Ectodermal cell (in vitro differentiated cells): ENCODE results near the gene CUL1.

Experiments used
- H3K27ac ChIP-seq: 2 replicates; pipeline ENCODE4 v1.7.0; 2013; ENCODE audit warnings: mild to moderate bottlenecking, low read depth, low read length; ENCODE audit not compliant: insufficient read depth, poor library complexity, severe bottlenecking
- H3K27me3 ChIP-seq: 2 replicates; pipeline ENCODE4 v1.7.0; 2013; ENCODE audit warnings: mild to moderate bottlenecking, low read length; ENCODE audit not compliant: insufficient read depth, control insufficient read depth, poor library complexity, severe bottlenecking
- H3K36me3 ChIP-seq: one replicate; pipeline ENCODE4 v1.7.0; 2013; ENCODE audit warnings: low read length; ENCODE audit not compliant: control insufficient read depth, insufficient read depth
- H3K4me1 ChIP-seq: one replicate; pipeline ENCODE4 v1.7.0; 2013; ENCODE audit warnings: low read length; ENCODE audit not compliant: control insufficient read depth, insufficient read depth
- H3K4me3 ChIP-seq: 2 replicates; pipeline ENCODE4 v1.7.0; 2013; ENCODE audit warnings: low read depth, low read length, control low read depth; ENCODE audit not compliant: insufficient read depth
- H3K9me3 ChIP-seq: 2 replicates; pipeline ENCODE4 v1.7.0; 2013; ENCODE audit warnings: mild to moderate bottlenecking, low read length, moderate library complexity; ENCODE audit not compliant: control insufficient read depth
- WGBS, 2 experiments: methylation state at CpG; one replicate each; pipeline ENCODE4 v1.1.7; 2013; ENCODE audit warnings: missing lambda C conversion rate in 2 of 2; 5-methylcytosine and 5-hydroxymethylcytosine counted together

CUL1 gene

DNA sequence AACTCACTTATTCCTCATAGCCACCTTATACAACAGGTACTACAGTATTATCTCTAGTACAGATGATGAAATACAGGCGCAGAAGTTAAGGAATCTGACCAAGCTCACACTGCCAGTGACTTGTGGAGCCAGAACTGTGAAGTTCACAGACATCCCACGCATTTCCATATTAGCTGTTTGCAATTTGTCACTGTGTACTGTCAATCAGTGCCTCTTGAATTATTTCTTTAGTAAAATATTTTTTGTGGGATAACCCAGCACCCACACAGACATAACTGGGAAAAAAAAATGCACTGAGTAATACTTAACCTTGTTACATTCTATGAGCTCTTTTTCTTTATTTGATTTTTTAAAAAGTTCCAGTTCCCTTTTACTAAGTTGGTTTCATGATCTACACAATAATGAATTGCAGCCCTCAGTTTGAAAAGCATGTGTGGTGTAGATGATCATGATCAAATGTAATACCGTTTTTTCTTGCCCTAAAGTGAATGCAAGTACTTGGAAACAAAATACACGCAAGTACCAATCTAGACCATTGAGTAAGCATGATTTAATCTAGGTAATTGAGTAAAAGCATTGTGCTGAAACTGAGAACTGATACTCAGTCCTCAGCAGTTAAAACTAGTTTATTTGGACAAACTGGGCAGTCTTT is 14.1 kb downstream of the CUL1 start:
- WGBS, 2 experiments = 95 to 96% methylated on average over 4 of the region's 4 CpGs
- Histone ChIP-seq H3K27ac (no peak overlapping the region), H3K4me1 (peaks cover 4% of the 10 kb centered on the region), H3K4me3 (no peak overlapping the region), H3K27me3 (no peaks in the 10 kb centered on the region), H3K36me3 (peaks cover 3% of the 10 kb centered on the region), H3K9me3 (no peaks in the 10 kb centered on the region)

DNA sequence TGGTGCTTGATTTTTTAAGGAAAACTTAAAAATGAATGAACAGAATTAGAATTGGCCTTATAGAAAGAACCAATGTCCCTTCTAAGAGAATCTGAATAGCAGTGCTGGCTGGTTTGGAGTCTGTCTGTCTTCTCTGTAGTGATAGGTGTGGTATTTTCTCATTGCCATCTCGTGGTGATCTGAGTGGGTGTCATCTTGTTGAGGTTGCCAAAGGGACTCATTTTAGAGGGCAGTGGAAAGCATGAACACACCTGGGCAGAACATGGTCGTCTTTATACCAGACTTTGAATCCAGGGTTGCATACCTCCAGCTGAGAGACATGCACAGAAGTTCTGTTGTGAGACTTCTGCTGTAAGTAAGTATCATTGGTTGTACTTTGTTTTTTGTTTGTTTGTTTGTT is 15.8 kb downstream of the CUL1 start:
- Histone ChIP-seq H3K4me1 (no peaks in the 10 kb centered on the region), H3K4me3 (no peak overlapping the region), H3K36me3 (peaks cover 3% of the 10 kb centered on the region), H3K9me3 (no peaks in the 10 kb centered on the region), H3K27me3 (no peaks in the 10 kb centered on the region), H3K27ac (no peak overlapping the region)
- WGBS, 2 experiments = 92 to 94% methylated on average over 2 of the region's 2 CpGs

DNA sequence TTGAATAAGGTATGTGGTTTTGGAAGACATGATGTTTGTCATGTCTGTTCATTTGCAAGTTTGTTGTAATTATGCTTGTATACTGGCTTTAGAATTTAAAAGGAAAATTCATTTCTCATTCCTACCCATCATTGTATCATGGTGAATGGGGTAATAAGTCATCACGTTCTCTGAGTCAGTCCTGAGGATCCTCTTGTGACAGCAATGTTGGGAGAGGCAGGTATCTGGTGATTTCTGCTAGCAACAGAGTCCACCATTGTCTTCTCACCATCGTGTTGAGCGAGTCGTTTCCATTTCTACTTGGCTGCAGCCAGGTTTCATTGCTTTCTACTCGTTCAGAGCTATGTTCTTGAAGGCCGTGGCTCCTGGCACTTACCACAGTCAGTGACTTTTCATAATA is 16.3 kb downstream of the CUL1 start:
- Histone ChIP-seq H3K4me3 (no peak overlapping the region), H3K27me3 (no peaks in the 10 kb centered on the region), H3K9me3 (no peaks in the 10 kb centered on the region), H3K27ac (no peak overlapping the region), H3K36me3 (peaks cover 3% of the 10 kb centered on the region), H3K4me1 (no peaks in the 10 kb centered on the region)
- WGBS, 2 experiments = 93 to 96% methylated on average over 6 of the region's 6 CpGs

DNA sequence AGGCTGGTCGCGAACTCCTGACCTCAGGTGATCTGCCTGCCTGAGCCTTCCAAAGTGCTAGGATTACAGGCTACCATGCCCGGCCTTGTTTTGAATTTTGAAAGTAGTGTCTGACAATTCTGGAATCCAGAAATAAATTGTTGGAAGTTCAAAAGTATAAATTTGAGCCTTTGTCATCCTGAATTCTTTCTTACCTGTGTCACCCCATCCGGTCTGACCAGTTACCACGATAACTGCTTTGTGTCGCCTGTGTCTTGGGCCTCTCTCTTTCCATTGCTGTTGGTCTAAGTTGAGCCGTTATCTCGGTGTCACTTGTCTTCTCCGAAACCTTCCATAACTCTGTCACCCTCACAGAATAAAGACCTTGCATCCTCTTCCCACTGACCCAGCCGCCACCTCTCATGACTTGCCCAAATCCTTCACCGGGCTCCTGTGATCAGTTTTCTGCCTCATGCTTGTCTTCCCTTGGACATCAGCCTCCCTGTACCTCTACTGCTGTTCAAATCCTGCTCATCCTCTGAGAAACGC is 18.6 kb downstream of the CUL1 start:
- WGBS, 2 experiments = 94% methylated on average over 12 of the region's 12 CpGs
- Histone ChIP-seq H3K4me1 (no peaks in the 10 kb centered on the region), H3K27ac (no peak overlapping the region), H3K36me3 (peaks cover 3% of the 10 kb centered on the region), H3K9me3 (no peaks in the 10 kb centered on the region), H3K4me3 (no peak overlapping the region), H3K27me3 (no peaks in the 10 kb centered on the region)

DNA sequence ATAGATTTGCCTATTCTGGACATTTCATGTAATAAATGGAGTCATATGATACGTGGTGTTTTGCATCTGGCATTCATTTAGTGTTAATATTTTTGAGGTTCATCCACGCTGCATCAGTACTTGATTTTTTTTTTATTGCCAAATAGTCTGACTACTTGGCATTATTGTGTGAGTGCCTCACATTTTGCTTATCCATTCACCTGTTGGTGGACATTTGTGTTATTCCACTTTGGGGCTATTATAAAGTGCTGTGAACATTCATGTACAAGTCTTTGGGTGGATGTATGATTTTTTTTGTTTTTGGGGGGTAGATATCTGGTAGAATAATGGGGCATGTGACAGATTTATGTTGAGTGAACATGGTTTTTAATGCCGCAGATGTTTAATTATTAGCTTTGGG is 19.7 kb downstream of the CUL1 start:
- Histone ChIP-seq H3K27ac (no peak overlapping the region), H3K27me3 (no peaks in the 10 kb centered on the region), H3K4me1 (no peaks in the 10 kb centered on the region), H3K36me3 (peaks cover 3% of the 10 kb centered on the region), H3K9me3 (no peaks in the 10 kb centered on the region), H3K4me3 (no peak overlapping the region)
- 96 to 97% methylated on average over 3 of the region's 3 CpGs for WGBS, 2 experiments

DNA sequence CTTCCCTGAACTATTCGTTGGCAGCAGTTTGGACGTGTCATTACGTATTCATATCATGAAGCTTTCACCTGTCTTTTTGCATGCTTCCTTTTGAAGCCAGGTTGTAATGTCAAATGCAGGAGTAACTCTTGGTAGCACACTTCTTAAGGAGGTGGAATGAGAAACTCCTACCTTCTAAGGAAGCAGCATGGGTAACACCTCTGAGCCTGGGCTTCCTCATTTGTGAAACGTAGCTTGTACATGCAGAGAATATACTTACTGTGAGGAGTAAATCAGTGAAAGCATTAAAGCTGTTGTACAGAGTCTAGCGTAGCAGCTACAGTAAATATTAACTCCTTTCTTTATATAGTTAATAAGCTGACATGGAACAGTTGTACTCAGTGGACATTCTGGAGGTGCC is 21.1 kb downstream of the CUL1 start:
- Histone ChIP-seq H3K4me3 (no peak overlapping the region), H3K9me3 (no peaks in the 10 kb centered on the region), H3K27me3 (no peaks in the 10 kb centered on the region), H3K4me1 (peaks cover 6% of the 10 kb centered on the region), H3K27ac (no peak overlapping the region), H3K36me3 (peaks cover 3% of the 10 kb centered on the region)
- WGBS, 2 experiments = 75 to 81% methylated on average over 4 of the region's 5 CpGs

DNA sequence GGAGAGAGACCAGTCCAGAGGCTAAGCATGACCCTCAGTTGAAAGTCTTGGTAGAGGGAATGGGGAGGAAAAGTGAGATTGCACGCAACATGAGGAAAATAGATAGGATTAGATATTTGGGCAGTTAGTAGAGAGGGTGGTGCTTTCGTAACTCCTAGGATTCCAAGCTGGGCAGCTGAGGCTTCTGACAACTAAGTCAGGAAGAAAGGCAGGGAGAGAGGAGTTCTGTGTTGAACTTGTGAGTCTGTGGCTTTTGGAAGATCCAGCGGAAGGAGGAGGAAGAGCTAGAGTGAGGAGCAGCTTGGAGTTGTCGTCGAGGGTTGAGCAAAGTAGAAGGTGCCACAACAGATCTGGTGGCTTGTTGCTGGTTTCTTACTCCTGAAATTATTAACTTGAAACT is 21.8 kb downstream of the CUL1 start:
- 92 to 94% methylated on average over 5 of the region's 5 CpGs for WGBS, 2 experiments
- Histone ChIP-seq H3K4me3 (no peak overlapping the region), H3K9me3 (no peaks in the 10 kb centered on the region), H3K27me3 (no peaks in the 10 kb centered on the region), H3K36me3 (peaks cover 3% of the 10 kb centered on the region), H3K27ac (no peak overlapping the region), H3K4me1 (peaks cover 6% of the 10 kb centered on the region)

DNA sequence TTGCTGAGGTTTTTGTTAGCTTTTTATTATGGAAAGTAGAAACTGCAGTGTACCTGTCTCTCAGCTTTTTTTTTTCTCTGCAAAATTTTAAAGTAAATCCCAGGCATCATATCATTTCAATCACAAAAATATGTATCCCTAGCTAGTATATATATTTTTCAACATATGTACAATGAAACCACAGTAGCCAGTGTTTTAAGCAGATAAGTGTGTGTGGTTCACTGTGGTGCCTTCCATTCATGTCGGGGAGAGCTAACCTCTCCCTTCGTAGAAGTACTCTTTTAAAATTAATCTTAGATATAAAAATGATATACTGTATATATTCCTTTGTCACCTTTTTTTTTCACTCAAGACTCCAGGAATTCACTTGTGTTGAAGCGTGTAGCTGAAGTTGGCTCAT is 22.7 kb downstream of the CUL1 start:
- H3K4me1 ChIP-seq = peaks cover 6% of the 10 kb centered on the region
- no peak overlapping the region for H3K4me3 ChIP-seq
- WGBS, 2 experiments = 89 to 100% methylated on average over 1 to 2 of the region's 3 CpGs
- no peaks in the 10 kb centered on the region for H3K9me3 ChIP-seq
- H3K27me3 ChIP-seq = no peaks in the 10 kb centered on the region
- no peak overlapping the region for H3K27ac ChIP-seq
- peaks cover under 1% of the 10 kb centered on the region for H3K36me3 ChIP-seq

DNA sequence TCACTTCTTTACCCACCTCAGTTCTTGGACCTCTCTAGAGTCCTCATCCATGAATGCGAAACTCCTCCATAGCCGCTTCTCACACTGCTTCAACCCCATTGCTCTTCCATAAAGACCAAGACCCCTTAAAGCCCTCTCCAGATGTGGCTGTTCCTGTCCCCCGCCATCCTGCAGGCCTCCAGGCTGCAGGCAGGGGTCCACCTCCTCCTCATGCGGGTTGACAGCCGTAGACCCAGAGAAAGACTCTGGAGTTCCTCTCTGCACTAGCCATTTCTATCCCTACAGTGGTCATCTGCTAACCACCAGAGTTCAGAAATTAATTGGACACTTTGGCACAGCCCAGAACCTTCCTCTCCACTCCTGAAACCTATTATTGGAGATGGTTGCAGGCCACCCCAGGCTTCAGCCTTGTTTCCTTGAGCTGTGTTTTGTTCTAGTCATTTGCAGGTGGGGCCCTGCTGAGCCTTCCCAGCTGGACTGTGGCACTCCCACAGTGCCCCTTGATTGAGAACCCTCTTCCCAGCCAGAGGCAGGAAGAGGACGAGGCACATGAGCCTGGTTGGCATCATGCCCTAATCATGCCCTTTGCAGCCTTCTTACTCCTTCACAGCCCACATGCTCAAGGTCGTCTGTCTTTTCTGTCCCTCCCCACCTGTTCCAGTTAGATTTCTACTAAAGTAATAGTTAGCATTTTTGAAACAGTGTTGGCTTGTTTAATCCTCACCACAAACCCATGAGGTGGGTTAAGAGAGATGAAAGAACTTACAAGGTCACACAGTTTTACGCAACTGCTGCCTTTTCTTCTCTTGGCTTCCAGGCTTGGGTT is 23.9 kb downstream of the CUL1 start:
- H3K27me3 ChIP-seq = no peaks in the 10 kb centered on the region
- H3K4me1 ChIP-seq = peaks cover 6% of the 10 kb centered on the region
- whole genome bisulfite sequencing, 2 experiments = 92 to 94% methylated on average over 8 of the region's 8 CpGs
- H3K27ac ChIP-seq = no peak overlapping the region
- H3K9me3 ChIP-seq = no peaks in the 10 kb centered on the region
- no peak overlapping the region for H3K4me3 ChIP-seq
- H3K36me3 ChIP-seq = no peaks in the 10 kb centered on the region

DNA sequence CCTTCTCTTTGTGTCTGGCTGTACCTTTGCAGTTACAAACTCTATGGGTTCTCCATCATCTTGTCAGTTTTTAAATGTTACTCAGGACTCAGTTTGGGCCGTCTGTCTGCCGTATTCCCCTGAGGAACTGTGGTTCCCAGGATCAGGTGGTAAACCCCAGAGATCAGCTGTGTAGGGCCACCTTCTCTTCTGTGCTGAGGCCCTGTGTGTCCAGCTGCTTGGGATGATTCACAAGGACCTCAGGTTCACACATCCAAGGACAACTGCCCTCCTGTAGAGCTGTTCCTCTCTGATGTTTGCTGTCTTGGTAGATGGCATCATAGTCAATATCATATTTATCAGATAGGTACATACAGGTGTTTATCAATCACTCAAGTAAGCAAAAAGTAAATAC is 24.5 kb downstream of the CUL1 start:
- Histone ChIP-seq H3K4me3 (no peak overlapping the region), H3K36me3 (no peaks in the 10 kb centered on the region), H3K27ac (no peak overlapping the region), H3K27me3 (no peaks in the 10 kb centered on the region), H3K4me1 (peaks cover 6% of the 10 kb centered on the region), H3K9me3 (no peaks in the 10 kb centered on the region)
- whole genome bisulfite sequencing, 2 experiments = 91 to 93% methylated on average over 2 of the region's 2 CpGs
